K562 (cell line): ENCODE results near the gene IFITM2. TPM values are rescaled to one million over a fixed set of nuclear protein-coding genes. Genes with fewer than 3 reads are reported as not detected.

Source experiments
- AFF1 ChIP-seq, 2 experiments: fragments of 450-650 bp; IDR thresholded peaks; 2 replicates each; pipeline ENCODE4 v1.6.1; 2018; ENCODE audit warnings: mild to moderate bottlenecking in 2 of 2, low read depth in 1 of 2; ENCODE audit not compliant: partially characterized antibody in 2 of 2
- FOXA3 ChIP-seq, 2 experiments: fragments of 450-650 bp in 1 of 2; sonication (generic) in 1 of 2; formaldehyde crosslinking; IDR thresholded peaks in 1 of 2; conservative IDR thresholded peaks in 1 of 2; 2 replicates each; pipeline versions ENCODE4 v1.4.0 to v1.8.0; 2020 to 2022; ENCODE audit warnings: mild to moderate bottlenecking in 2 of 2, missing genetic modification reagents in 1 of 2
- HBP1 ChIP-seq: fragments of 450-650 bp; formaldehyde crosslinking; IDR thresholded peaks from 2 replicates; pipeline ENCODE4 v1.4.0; 2022; ENCODE audit warnings: missing genetic modification characterization
- HLTF ChIP-seq: fragments of 450-650 bp; IDR thresholded peaks from 2 replicates; pipeline ENCODE4 v1.6.1; 2016
- HMGN3 ChIP-seq: IDR thresholded peaks from 2 replicates; pipeline ENCODE4 v1.6.1; 2011; ENCODE audit warnings: borderline replicate concordance, low read depth, mild to moderate bottlenecking, mixed read lengths, low read length; ENCODE audit not compliant: insufficient read length; ENCODE audit errors: extremely low read depth
- IFI16 ChIP-seq: fragments of 250-450 bp; sonication (Bioruptor Pico); IDR thresholded peaks from 2 replicates; pipeline ENCODE4 v2.1.2; 2022; ENCODE audit warnings: mild to moderate bottlenecking, inconsistent platforms
- L3MBTL2 ChIP-seq: fragments of 450-650 bp; IDR thresholded peaks from 2 replicates; pipeline ENCODE4 v1.6.1; 2016; ENCODE audit warnings: mild to moderate bottlenecking, moderate library complexity
- LCOR ChIP-seq: sonication (generic); formaldehyde crosslinking; IDR thresholded peaks from 2 replicates; pipeline ENCODE4 v1.8.0; 2022; ENCODE audit warnings: mild to moderate bottlenecking, missing genetic modification reagents
- MAX ChIP-seq: sonication (generic); formaldehyde crosslinking; IDR thresholded peaks from 2 replicates; pipeline ENCODE4 v1.9.0; 2022; ENCODE audit warnings: mild to moderate bottlenecking, missing genetic modification reagents
- MEF2A ChIP-seq: IDR thresholded peaks from 2 replicates; pipeline ENCODE4 v1.6.1; 2011; ENCODE audit warnings: low read depth, mild to moderate bottlenecking, low read length, moderate library complexity; ENCODE audit not compliant: control insufficient read depth
- NCOA1 ChIP-seq: fragments of 450-650 bp; IDR thresholded peaks from 2 replicates; pipeline ENCODE4 v1.6.1; 2016; ENCODE audit warnings: low read depth
- PBX2 ChIP-seq, 2 experiments: IDR thresholded peaks in 1 of 2; conservative IDR thresholded peaks in 1 of 2; 2 replicates each; pipeline ENCODE4 v1.6.1; 2016; ENCODE audit warnings: low read depth in 2 of 2, mild to moderate bottlenecking in 1 of 2, missing compliant biosample characterization in 1 of 2, missing genetic modification characterization in 1 of 2, moderate library complexity in 1 of 2
- TRIM28 ChIP-seq: fragments of 450-650 bp; IDR thresholded peaks from 2 replicates; pipeline ENCODE4 v1.6.1; 2017
- ZBTB9 ChIP-seq: fragments of 450-650 bp; formaldehyde crosslinking; IDR thresholded peaks from 2 replicates; pipeline ENCODE4 v1.4.0; 2020; ENCODE audit warnings: mild to moderate bottlenecking, moderate library complexity
- ZC3H8 ChIP-seq: fragments of 450-650 bp; IDR thresholded peaks from 2 replicates; pipeline ENCODE4 v1.6.1; 2017
- ZNF232 ChIP-seq: sonication (generic); formaldehyde crosslinking; IDR thresholded peaks from 2 replicates; pipeline ENCODE4 v1.8.0; 2022; ENCODE audit warnings: mild to moderate bottlenecking, missing genetic modification reagents
- ZNF3 ChIP-seq: fragments of 250-450 bp; sonication (Bioruptor Pico); IDR thresholded peaks from 2 replicates; pipeline ENCODE4 v1.5.0; 2021; ENCODE audit warnings: mild to moderate bottlenecking, moderate library complexity
- ZNF764 ChIP-seq: fragments of 250-450 bp; sonication (Bioruptor Pico); IDR thresholded peaks from 2 replicates; pipeline ENCODE4 v1.4.0; 2020; ENCODE audit warnings: low read depth, mild to moderate bottlenecking, moderate library complexity
- polyA plus RNA-seq, 8 experiments: library from polyadenylated mRNA; depleted of rRNA in 4 of 8; stranded (reverse) in 5 of 8; unstranded in 3 of 8; fragments of >200 nt; fragmentation: Nextera tagmentation in 2 of 8; fragmentation: Illumina TruSeq in 1 of 8; extraction: Ambion mirVana in 2 of 8; extraction: Trizol in 1 of 8; gene quantifications; 2 replicates each; pipeline versions ENCODE4 v1.2.1 to v1.2.3, GENCODE V29; 2011 to 2014; ENCODE audit warnings: inconsistent platforms in 1 of 8, missing spikeins in 1 of 8
- total RNA-seq, 7 experiments: library from RNA; depleted of rRNA in 6 of 7; stranded (reverse); fragments of >200 nt in 6 of 7; fragmentation: Illumina TruSeq in 2 of 7; extraction: Trizol in 2 of 7; gene quantifications; 2 replicates each; pipeline versions ENCODE4 v1.2.1 to v1.2.3, GENCODE V29; 2011 to 2021; ENCODE audit warnings: low replicate concordance in 1 of 7

The IFITM2 gene
- total and polyA plus RNA-seq, 9 of the 15 experiments (the other 6 are each of a cell fraction or from before 2014, with no cell fraction given): 52.8 to 4,872 (median 356) TPM

GRCh38 chr11:287821-288477, 19.7 kb upstream of the IFITM2 start (continued):
- peak; percentile 86 for TF ChIP-seq L3MBTL2
- TF ChIP-seq HBP1 (CRISPR knock-in tag): no peak
- no peak for TF ChIP-seq ZNF3 (CRISPR knock-in tag)
- TF ChIP-seq IFI16 (CRISPR knock-in tag): no peak
- no peak for TF ChIP-seq HLTF
- TF ChIP-seq LCOR: no peak
- no peak for TF ChIP-seq TRIM28
- no peak for TF ChIP-seq ZC3H8
- peak; percentile 64; the same call in 1 of the 2 replicates for TF ChIP-seq ZNF232 (CRISPR knock-in tag)
- peak; percentile 67; the same call in 1 of the 2 replicates for TF ChIP-seq ZBTB9 (CRISPR knock-in tag)
- no peak for TF ChIP-seq MEF2A
- peak; percentile 55 for TF ChIP-seq HMGN3
- no peak for TF ChIP-seq NCOA1
- peak; percentile 85 for TF ChIP-seq MAX
- no peak for TF ChIP-seq ZNF764 (CRISPR knock-in tag)
- TF ChIP-seq FOXA3 (CRISPR knock-in tag; conservative IDR thresholded peaks at IDR 0.05 in 1 of 2, IDR thresholded peaks at IDR 0.05 in 1 of 2): peak in 1 of 2 experiments; percentile 63; a peak in 1 of 4 replicates
- TF ChIP-seq PBX2 (CRISPR knock-in tag; IDR thresholded peaks at IDR 0.05; ENCODE audit: low read depth): no peak
- no peak for TF ChIP-seq PBX2 (tag; conservative IDR thresholded peaks at IDR 0.05; ENCODE audit: low read depth)
- peak in 1 of 2 experiments; percentile 38 for TF ChIP-seq AFF1 (IDR thresholded peaks at IDR 0.05; ENCODE audit: low read depth in 1 of 2, partially characterized antibody in 2 of 2)
